GM19351 (cell line): ENCODE data around the gene CPZ.

Experiments
- ATAC-seq: cut with Tn5 transposase; IDR thresholded peaks from one replicate; pipeline ENCODE4 v1.9.1; 2021; ENCODE audit warnings: mild to moderate bottlenecking, moderate library complexity; ENCODE audit not compliant: unreplicated experiment

CPZ gene

GRCh38 chr4:8579526-8580320 lies 12.8 kb upstream of the CPZ start:
- no peak for ATAC-seq

- no peak for ATAC-seq
Observed at GRCh38 chr4:8580321-8581093, 12.1 kb upstream of the CPZ start, which contains the start of gene GPR78. Gene GPR78, plus strand, starts transcription at chr4:8580392. Its CDS starts 591 bp downstream, at chr4:8580983.

- ATAC-seq: no peak
Observed at GRCh38 chr4:8581094-8581861, 11.3 kb upstream of the CPZ start.

DNA sequence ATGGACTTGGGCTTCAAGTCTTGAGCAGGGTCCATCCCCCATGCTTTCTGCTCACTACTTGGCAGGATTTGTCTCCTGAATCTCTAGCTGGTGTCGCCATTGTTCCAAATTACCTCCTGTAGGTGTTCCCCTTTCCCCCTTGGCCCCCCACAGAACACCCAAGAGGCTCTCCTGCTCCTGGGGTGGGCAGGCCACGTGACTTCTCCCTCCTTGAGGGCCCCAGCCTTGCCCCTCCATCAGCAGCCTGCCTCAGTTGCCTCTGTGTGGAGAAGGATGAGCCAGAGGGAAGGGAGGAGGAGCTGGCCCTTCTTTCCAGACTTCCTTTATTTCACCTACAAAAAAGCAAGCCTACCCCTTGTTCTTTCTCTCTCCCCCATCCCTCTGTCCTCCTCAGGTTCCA lies 10.5 kb upstream of the CPZ start:
- no peak for ATAC-seq

DNA sequence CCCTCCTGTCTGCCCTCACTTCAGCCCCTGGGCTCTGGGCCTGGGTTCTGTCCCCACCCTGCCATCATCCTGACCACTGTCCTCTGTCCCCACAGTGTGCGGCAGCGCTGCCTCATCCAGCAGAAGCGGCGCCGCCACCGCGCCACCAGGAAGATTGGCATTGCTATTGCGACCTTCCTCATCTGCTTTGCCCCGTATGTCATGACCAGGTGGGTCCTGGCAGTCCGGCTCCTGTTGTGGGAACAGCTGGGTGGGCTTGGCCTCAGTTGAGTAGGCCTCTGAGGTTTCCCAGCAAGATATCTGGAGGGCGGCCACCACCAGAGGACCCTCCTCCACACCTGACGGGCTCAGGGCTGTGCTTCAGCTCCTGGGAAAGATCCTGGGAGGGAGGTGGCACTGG lies 10.1 kb upstream of the CPZ start:
- no peak for ATAC-seq

DNA sequence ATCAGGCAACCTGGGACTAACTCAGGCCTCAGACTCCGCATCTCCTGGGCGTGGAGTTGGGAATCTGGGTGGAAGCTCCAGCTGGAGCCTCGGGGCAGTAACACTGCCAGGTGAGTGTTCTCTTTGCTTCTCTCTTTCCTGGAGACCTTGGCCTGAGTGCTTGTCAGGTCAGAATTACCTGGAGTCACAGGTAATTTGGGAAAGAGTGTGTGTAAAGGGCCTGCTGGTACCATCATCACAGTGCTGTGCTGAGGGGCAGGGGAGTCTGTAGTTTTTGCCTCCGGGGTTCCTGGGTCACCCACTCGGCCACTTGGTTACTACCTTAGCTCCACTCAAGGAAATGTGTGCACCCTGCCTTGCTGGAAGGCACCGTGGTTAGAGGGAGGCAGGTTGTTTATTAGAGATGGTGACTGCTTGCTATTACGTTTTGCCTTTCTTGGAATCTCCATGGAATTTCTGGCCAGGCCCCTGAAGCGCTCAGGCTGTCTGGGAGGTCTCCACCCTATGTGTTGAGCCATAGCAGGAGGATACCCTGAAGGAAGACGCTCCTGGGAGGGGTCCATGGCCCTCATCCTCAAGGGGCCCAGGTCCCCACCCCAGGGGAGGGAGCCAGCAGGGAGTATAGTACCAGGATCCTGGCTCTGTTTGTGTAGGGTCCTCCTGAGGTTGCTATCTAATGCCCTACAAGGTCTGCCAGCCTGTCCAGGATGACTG lies 9.5 kb upstream of the CPZ start:
- ATAC-seq: no peak

DNA sequence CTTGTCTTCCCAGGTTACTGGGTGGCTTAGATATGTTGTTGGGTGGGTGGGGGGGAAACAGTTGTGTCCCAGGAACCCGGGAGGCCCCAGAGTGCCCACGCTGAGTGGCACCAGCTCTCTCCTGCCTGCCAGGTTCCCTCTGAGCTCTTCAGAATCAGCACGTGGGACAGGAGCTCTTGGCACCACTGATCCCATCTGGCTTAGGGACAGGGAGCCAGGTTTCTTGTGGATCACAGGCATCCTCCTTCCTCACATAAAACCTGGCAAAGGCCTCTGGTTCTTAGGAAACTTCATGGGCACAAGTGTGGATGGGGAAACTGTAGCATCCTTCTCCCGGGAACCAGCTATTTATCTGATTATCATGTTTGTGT lies 8.9 kb upstream of the CPZ start:
- no peak for ATAC-seq

- no peak for ATAC-seq
Observed at GRCh38 chr4:8585186-8585585, 7.4 kb upstream of the CPZ start.

DNA sequence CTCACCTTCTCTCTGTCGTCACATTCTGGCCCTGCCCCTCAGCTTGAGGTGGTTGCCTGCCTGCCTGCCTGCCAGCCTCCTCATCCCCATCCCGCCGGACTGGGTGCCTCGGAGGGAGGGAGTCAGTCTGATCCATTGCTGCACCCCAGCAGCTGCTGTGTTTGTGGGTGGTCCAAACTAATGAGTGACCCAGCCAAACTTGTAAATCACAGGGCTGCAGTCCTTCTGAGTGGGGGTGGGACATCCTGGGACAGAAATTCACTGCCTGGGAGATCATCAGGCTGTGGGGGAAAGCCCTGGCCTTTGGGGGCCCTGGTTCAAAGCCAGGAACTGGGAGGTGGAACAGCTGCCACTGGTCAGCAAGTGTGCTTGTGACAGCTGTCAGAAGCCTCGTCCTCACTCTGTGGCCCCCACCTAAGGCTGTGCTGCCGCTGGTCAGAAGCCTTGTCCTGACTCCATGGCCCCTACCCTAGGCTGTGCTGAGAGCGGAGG lies 6.8 kb upstream of the CPZ start:
- no peak for ATAC-seq

DNA sequence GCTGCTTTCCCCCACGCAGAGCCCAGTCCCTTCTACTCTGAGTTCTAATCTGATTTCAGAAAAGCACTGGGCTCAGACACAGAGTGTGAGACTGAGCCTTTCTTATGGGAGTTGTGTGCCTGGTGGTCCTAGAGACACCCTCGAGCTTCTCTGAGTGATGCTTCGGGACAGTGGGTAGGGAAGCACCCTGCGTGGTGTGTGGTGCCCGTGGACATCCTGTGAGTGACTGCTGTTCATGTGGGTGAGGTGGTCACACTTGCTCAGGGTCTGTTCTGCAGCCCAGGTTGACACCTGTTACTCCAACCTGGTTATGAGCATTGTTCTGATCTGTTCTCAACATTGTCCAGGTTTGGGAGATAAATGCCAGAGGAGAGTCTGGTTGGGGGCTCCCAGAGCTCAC lies 6.3 kb upstream of the CPZ start:
- ATAC-seq: no peak

- ATAC-seq: no peak
Observed at GRCh38 chr4:8586671-8587468, 5.7 kb upstream of the CPZ start.

DNA sequence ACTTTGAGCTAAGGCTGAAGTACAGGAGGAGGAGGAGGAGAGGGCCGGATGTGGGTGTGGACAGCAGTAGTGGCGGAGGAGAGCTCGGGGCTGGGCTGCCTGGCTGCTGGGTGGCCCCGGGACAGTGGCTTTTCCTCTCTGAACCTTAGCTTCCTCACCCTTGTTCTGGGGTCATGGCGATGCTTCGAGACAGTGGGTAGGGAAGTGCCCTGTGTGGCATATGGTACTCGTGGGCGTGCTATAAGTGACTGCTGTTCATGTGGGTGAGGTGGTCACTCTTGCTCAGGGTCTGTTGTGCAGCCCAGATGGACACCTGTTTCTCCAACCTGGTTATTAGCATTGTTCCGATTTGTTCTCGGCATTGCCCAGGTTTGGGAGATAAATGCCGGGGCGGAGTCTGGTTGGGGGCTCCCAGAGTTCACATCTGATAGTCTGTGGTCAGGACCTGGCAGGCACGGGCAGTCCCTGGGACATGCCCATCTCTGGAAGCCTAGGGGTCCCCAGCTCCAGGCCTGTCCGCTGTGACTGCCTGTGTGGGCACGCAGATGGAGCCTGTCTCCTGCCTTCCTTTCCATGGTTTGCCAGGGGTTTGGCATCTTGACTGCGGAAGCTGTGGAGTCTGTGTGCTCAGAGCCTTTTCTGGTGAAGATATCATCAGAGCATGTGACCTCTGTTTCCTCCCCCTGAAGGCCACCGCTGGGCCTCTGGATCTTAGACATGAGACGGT lies 4.9 kb upstream of the CPZ start:
- no peak for ATAC-seq

- no peak for ATAC-seq
Observed at GRCh38 chr4:8588196-8588470, 4.4 kb upstream of the CPZ start.

DNA sequence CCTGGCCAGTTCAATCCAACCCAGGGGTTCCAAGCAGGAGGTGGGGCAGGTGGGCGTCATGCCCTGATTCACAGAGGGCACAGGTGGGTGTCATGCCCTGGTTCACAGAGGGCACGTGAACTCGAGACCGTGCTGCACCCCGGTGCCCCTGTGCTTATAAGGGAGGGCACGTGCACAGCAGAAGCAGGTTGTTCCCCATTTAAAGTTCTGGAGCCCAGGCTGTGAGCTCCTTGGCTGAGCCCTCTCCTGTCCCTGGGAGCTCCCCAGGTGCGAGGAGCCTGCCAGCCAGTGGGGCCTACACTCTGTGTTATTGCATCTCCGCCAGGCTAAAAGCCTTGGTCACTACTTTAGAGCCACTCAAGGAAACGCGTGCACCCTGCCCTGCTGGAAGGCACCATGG lies 3.2 kb upstream of the CPZ start:
- no peak for ATAC-seq

DNA sequence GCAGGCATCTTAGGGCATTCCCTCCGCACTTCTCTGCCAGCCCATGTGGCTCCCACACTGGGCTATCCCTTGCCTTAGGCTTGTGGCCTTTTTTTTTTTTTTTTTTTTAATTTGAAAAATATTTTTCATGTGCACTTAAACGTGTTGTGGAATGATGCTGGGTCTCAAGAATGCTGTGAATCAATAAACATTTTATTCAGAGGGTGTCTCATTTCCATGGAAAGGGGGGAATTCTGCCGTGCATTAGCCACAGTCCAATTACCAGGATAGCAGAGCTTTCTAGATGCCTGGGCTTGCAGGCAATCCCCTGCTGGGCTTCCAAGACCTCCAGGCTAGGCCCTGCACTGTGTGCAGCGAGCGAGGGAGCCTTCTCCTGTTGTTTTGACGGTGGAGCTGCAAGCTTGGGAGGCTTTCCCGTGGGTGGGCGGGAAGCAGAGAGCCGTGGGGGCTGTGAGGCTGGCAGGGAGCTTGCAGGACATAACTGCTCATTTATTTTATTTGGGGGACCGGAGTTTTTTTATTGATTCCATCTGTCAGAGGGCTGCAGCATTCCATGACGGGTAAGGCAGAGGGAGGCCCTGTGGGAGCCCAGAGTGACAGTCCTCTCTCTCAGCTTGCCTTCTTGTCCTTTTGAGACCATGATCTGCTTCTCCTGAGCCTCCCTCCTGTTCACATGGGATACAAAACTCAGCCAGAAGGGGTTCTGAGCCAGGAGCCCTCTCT lies 2.6 kb upstream of the CPZ start:
- no peak for ATAC-seq

DNA sequence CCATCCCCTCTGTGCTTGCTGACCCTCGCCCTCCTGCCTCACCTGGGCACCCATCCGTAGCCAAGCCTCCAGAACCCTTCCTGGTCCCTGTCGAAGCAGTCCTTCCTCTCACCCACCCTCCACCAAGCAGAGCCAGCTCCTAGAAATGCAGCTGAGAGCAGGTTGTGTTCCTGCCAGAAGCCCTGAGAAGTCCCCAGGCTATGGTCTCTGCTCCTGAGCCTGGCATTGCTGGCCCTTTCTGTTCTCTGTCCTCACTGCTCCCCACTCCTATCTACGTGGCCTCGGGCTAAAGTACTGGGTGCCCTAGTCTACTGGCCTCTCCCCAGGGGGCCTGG lies 2.1 kb upstream of the CPZ start:
- ATAC-seq: no peak

GRCh38 chr4:8591114-8591513 lies 1.5 kb upstream of the CPZ start:
- ATAC-seq: no peak

DNA sequence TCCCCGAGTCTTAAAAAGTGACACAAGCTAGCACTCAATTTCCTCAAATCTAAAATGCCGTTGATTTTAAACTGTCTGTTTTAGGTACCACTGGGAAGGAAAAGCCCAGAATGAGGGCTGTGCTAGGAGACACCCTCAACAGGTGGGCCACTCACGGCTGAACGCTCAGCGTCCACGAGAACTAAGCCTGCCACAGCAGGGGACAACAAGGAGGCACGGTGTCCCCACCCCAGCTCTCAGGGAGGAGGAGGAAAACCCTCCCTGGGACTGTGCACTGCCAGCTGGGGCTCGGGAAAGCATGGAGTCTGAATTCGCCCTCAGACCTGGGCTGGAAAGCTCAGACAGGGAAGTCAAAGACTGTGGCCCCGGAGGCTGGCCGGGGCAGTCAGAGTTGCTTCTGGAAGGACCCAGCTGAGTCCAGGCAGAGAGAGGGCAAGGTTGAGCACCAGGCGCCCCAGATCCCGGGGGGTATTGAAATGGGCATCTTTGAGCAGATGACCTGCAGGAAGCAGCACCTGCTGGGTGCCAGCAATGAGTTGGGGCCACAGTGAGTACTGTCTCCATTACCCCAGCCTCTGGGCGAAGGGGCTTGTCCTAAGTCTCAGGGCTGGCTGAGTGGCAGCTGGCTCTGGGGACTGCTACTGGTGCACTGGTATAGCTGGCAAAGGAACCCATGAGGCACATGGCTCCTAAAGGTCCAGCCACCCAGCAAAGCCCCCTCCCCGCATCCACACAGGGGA lies 769 bp upstream of the CPZ start:
- ATAC-seq: no peak
